Endothelial cell of umbilical vein (primary cell): ENCODE data around the gene MTCH1.

Experiments used
- FOS ChIP-seq: IDR thresholded peaks from 2 replicates; pipeline ENCODE4 v1.6.1; 2011; ENCODE audit warnings: mild to moderate bottlenecking, low read length, moderate library complexity, borderline replicate concordance; ENCODE audit not compliant: insufficient read depth
- GATA2 ChIP-seq: IDR thresholded peaks from 2 replicates; pipeline ENCODE4 v1.7.0; 2011; ENCODE audit warnings: low read depth, mild to moderate bottlenecking, moderate library complexity, mixed read lengths, low read length; ENCODE audit not compliant: insufficient read length, insufficient read depth
- MYC ChIP-seq: IDR thresholded peaks from one replicate; pipeline ENCODE4 v1.6.1; 2011; ENCODE audit warnings: mild to moderate bottlenecking, low read depth, low read length
- POLR2A ChIP-seq: IDR thresholded peaks from 2 replicates; pipeline ENCODE4 v1.6.1; 2012; ENCODE audit warnings: low read depth, mild to moderate bottlenecking, control low read depth, low read length
- POLR2AphosphoS5 ChIP-seq: IDR thresholded peaks from 2 replicates; pipeline ENCODE4 v1.6.1; 2012; ENCODE audit warnings: low read depth, mild to moderate bottlenecking, control low read depth, low read length, moderate library complexity; ENCODE audit not compliant: insufficient read depth
- TF ChIP-seq, protein P1 (sequence below), 2 donors: IDR thresholded peaks; 1 replicate in 1 of 2; 2 replicates in 1 of 2; pipeline ENCODE4 v1.5.1; 2011; ENCODE audit warnings: low read length in 2 of 2, mild to moderate bottlenecking in 2 of 2, moderate library complexity in 2 of 2, control low read depth in 1 of 2, inconsistent platforms in 1 of 2, low read depth in 1 of 2; ENCODE audit not compliant: insufficient read depth in 1 of 2; ENCODE audit errors: extremely low read depth in 1 of 2
- TF ChIP-seq, protein P2 (sequence below): IDR thresholded peaks from 2 replicates; pipeline ENCODE4 v1.6.1; 2011; ENCODE audit not compliant: insufficient read depth, insufficient read length

DNA sequence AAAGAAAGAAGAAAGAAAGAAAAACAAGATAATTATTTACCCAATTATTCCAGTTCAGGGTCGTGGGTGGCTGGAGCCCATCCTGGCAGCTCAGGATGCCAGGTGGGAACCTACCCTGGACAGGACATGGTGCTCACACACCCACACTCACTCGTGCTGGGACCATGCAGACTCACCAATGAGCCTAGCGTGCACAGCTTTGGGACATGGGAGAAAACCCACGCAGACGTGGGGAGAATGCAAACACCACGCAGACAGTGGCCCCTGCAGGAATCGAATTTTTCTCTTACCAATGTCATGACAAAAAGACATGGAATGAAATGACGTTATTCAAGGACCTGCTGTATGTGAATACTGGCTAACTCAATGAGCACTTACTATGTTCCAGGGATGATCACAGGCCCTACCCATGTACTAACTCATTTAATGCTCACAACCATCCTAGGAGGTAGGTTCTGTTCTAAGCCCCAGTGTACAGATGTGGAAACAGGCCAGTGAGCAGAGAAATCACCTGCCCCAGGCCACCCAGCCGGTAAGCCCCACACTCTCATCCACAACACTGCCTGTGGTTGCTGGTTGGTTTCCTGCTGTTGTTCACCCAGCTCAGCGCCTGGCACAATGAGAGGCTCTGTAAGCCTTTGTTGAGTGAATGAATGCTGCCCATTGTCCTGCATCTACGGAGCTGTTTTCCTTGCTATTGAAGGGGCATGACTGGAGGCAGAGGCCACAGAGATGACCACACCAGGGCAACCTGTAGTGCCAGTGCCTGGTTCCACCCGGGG is 38.2 kb downstream of the MTCH1 start:
- TF ChIP-seq POLR2A (no peak), GATA2 (no peak), MYC (no peak), POLR2AphosphoS5 (no peak), FOS (no peak)
- TF ChIP-seq, protein P1, sequence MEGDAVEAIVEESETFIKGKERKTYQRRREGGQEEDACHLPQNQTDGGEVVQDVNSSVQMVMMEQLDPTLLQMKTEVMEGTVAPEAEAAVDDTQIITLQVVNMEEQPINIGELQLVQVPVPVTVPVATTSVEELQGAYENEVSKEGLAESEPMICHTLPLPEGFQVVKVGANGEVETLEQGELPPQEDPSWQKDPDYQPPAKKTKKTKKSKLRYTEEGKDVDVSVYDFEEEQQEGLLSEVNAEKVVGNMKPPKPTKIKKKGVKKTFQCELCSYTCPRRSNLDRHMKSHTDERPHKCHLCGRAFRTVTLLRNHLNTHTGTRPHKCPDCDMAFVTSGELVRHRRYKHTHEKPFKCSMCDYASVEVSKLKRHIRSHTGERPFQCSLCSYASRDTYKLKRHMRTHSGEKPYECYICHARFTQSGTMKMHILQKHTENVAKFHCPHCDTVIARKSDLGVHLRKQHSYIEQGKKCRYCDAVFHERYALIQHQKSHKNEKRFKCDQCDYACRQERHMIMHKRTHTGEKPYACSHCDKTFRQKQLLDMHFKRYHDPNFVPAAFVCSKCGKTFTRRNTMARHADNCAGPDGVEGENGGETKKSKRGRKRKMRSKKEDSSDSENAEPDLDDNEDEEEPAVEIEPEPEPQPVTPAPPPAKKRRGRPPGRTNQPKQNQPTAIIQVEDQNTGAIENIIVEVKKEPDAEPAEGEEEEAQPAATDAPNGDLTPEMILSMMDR (IDR thresholded peaks at IDR 0.05; ENCODE audit: extremely low read depth in 1 of 2, insufficient read depth in 1 of 2, low read depth in 1 of 2, low read length in 2 of 2): no peak
- TF ChIP-seq, protein P2, sequence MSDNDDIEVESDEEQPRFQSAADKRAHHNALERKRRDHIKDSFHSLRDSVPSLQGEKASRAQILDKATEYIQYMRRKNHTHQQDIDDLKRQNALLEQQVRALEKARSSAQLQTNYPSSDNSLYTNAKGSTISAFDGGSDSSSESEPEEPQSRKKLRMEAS: no peak
